ENCODE data around the gene RPTOR.

Gene RPTOR

GRCh38 chr17:80923211-80924110 is 378.8 kb downstream of the RPTOR start:
- no peak for DNase-seq

DNA sequence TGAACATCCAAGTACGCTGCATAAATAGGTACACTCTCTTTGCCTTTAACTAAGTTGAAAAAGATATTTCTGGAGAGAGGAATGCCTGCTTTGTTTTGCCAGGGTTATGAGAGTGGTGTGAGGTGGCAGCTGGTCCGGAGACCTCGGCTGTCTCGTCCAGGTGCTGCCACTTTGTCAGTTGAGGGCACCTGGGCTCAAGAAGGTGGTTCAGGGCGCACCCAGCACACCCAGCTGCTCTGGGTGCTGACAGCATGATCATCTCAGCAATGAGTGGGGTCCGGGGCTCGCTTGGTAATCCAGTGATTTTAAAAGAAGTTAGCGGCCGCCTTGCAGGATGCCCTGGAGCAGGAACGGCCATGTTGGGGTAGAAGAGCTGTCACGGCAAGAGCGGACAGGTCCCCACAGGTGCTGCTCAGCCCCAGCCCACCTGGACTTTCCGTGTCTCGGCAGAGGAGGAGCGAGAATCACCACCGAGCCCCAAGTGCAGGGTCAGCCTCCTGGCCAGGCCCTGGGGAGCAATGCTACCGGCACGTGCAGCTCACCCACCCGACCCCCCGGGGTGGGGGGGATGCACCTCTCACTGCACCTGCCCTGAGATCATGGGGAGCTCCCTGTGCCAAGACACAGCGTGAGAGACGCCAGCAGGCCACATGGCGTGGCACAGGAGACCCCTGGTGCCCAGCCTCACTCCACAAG is 379.6 kb downstream of the RPTOR start:
- DNase-seq = no peak

- no peak for DNase-seq
Observed at GRCh38 chr17:80924807-80925610, 380.4 kb downstream of the RPTOR start.

GRCh38 chr17:80925688-80926335 is 381.2 kb downstream of the RPTOR start:
- DNase-seq = no peak

DNA sequence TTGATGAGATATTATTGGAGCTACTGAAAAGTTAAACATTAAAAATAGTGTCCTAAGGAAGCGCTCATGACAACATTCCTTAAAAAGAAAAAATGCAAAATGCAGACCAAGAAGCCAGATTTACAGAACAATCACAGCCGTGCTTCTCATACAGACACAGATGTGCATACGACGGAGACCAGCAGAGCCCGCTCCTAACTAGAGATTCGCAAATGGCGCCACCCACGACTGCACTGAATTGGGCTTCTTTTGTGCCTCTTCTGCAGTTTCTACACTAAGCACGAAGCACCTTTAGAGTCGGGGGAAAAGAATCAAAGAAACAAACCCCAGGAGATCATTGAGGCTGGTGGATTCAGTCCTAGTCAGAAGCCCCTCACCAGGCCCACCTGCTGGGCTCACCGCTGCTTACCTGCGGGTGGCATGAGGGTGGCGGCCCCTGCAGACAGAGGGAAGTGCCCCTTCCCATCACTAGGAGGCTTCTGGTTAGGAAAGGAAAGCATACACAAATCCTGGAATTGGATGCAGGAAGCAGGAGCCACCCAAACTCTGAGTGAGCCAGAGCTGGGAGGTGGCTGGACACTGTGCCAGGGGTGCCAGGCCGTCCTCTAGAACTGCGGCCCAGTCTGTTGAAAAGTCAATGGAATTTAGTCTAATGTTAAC is 382.1 kb downstream of the RPTOR start:
- no peak for DNase-seq

DNA sequence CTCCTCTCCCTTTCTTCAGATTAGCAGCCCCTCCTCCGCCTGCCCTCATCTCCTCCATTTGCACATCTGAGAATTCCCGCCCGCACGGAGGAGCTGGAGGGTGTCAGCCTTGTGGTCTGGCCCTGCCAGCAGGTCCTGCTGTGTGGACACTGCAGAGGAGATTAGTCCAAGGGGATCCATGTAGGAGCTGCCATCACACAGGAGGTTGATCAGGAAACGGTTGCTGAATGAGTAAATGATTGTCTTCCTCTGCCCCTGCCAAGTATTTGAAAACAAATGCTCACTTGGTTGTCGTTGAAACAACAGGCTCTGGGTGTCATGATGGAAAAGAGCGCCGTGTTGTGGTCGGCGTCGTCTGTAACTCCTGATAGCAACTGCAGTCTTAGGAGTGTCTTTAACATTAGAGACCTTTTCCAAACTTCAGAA is 383.2 kb downstream of the RPTOR start:
- DNase-seq = no peak

GRCh38 chr17:80929449-80929848 is 384.8 kb downstream of the RPTOR start:
- no peak for DNase-seq

DNA sequence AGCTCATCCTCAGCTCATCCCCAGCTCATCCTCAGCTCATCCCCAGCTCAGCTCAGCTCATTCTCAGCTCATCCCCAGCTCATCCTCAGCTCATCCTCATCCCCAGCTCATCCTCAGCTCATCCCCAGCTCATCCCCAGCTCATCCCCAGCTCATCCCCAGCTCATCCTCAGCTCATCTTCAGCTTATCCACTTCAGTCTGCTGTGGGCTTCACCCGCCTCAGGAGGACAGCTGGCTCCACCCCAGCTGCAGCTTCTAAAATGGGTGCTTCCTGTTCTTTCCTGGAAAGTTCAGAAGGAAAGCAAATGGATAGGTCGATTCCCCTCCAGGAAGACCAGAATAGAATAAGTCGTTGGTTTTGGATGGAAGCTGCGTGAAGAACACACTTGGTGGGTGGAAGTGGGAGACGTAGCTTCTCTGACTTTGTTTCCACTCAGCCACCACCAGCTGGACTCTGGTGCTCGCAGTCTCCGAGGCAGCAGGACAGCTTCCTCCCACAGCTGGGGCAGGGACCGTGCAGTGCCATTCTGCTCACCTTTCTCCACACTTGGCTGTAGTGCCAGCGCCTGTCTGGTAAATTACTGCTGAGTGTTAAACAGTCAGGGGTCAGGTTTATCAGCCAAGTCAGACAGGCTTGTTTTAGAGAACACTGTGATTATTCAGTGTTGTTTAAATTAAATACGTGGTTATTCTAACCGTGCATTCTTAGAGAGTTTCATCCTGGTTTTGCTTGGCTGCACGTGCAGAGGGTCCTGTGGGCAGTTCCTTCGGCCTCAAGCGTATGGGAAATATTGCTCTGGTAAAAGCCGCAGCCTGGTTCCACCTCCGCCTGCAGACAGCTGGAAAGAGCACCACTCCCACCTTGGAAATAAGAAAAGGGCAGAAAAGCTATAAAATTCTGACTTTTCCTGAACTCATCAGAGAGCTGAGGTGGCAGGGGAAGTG is 386.0 kb downstream of the RPTOR start:
- DNase-seq = no peak

DNA sequence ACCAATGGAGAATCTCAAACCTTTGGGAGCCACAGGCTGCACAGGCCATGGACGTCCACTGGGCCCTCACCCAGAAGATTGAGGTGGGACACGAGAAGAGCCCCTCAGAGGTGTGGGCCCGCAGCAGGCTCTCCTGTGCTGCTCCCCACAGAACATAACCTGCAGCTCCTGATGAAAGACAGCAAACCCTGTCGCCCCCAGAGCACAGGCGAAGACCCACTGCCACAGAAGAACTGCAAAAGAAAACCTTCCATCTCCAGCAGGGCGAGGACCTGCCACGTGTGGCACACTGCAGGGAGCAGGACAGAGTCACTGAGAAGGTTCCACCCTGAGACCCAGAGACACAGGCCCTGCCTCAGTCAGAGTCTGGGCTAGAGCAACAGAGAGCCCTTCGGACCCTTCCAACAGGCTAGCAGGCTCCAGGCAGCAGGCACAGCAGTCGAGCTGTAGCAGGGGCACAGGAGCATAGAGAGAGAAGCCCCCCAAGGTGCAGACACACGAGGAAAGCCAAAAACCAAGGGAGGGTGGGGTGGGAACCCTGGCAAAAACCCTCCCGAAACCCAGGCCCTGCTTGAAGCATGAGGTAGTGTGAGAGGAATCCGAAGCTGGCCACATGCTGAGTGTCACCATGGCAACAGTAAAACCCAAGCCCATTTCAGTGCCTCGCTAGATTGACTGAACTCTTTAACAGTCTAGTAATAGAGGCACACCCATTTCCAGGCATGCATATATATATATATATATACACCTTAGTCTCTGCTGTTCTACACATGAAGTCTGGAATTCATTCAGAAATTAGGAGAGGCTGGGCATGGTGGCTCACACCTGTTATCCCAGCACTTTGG is 387.0 kb downstream of the RPTOR start:
- no peak for DNase-seq

- no peak for DNase-seq
Observed at GRCh38 chr17:80935526-80935925, 390.9 kb downstream of the RPTOR start.

DNA sequence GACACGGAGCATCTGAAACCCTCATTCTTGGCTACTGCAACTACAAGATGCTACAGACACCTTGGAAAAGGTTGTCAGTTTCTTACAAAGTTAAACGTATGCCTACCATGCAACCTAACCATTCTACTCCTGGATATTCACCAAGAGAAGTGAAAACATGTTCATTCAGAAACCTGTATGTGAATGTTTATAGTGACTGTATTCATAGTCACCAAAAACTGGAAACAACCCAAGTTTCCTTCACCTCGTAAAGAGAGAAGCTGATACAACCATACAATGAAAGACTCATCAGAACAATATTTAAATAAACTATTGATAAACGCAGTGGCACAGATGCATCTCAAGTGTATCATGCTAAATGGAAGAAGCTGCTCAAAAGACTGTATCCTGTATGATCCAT is 391.6 kb downstream of the RPTOR start:
- DNase-seq = no peak

DNA sequence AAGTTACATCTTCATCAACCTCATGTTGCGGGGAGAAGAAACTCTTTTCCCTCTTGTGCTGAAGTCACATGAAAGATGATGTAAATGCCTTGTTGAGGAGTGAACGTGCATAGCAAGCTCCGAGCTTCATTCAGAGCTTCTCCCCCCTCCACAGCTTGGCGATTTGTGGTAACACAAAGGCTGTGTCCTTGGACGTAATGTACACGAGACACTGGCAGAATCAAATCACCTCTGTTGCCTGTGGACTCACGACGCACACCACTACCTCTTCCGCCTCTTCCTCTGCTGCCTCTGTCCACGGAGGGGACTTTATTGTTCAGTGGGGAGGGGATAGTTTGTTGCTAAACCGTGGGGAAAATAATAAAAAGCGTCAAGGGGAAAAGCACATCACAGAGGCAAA is 392.1 kb downstream of the RPTOR start:
- no peak for DNase-seq

DNA sequence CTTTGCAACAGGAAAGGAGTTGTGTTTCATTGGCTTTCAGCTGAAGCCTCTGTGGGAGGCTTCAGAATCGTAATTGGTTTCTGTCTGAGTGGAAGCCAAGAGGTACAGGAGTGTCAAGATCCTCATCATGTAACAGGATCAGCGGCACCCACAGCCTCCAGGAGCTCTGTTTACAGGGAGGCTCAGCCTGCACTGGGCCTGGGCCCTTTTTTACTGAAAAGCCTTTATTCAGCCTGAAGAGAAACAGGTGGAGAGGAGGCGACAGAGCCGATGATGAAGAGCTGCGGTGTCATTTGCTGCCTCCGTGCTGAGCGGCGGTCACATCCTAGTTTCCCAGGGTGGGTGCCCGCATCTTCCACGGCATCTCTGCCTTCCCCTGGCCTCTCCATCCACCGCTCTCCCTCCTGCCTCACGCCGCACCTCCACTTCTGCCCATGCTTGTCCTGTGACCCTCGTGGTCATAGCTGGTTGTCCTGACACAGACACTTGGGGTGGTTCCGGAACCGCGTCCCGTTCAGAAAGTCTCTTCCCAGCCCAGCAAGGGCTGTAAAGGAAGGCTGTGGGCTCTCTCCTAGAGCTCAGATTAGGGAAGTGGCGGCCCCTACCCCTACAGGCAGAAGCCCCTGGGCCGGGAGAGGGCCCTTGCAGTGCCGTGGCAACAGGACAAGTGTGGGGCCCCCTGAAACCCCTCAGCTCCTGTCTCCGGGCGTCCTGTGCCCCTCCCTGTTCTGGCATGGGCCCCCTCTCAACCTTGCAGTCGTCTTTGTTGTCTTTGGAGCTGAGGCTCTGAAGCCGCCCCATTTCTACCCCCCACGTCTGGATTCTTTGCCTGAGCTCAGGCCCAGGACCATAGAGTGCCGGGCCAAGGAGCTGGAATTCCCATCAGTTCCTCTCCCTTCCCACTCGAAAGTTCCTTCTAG is 393.1 kb downstream of the RPTOR start:
- no peak for DNase-seq

DNA sequence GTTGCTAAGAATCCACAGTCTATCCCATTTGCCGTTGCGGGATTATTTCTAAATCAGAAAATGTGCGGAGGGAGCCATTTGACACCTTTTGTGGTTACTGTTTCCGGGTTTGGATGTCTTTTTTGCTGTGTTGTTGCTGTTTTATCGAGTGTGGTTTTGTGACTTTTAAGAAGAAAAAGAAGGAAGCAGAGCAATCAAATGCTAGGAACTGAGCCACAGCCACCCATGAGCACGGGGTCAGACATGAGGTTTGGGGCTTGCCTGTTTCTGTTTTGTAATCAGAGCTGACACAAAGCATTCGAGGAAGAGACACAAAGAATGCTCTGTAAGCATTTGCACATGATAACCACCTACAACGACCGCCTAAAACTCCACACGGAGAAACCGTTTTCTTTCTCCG is 393.9 kb downstream of the RPTOR start:
- peak; percentile 39 for DNase-seq

GRCh38 chr17:80939151-80940145 is 394.8 kb downstream of the RPTOR start:
- no peak for DNase-seq

- no peak for DNase-seq
Observed at GRCh38 chr17:80940171-80941123, 395.8 kb downstream of the RPTOR start.

Measured in CD4-positive, alpha-beta T cell treated with Interleukin-15 for 1 hour (primary cell).